ENCODE results near the gene GASK1A.

The GASK1A gene

GRCh38 chr3:43011638-43012037, 32.5 kb downstream of the GASK1A start:
- Histone ChIP-seq H3K36me3 (ENCODE audit: control insufficient read depth in 1 of 2, insufficient read depth in 2 of 2, low read length in 2 of 2) (no peaks in the 10 kb centered on the region), H3K27me3 (ENCODE audit: control insufficient read depth in 1 of 2, insufficient read depth in 2 of 2, low read length in 2 of 2) (peaks cover 0 to 3% of the 10 kb centered on the region in 2 donors), H3K27ac (ENCODE audit: low read depth, low read length) (no peak overlapping the region), H3K4me3 (ENCODE audit: low read depth in 1 of 2, low read length in 2 of 2) (no peak overlapping the region), H3K4me1 (ENCODE audit: control insufficient read depth in 1 of 2, insufficient read depth in 2 of 2, low read length in 2 of 2) (no peaks in the 10 kb centered on the region), H3K9ac (ENCODE audit: low read depth in 1 of 2, low read length in 2 of 2) (no peak overlapping the region), H3K9me3 (ENCODE audit: control insufficient read depth in 1 of 2, low read length in 2 of 2) (peaks cover 14 to 29% of the 10 kb centered on the region in 2 donors)

GRCh38 chr3:43012174-43012573, 33.1 kb downstream of the GASK1A start:
- Histone ChIP-seq H3K27ac (ENCODE audit: low read depth, low read length) (no peak overlapping the region), H3K4me3 (ENCODE audit: low read depth in 1 of 2, low read length in 2 of 2) (no peak overlapping the region), H3K9ac (ENCODE audit: low read depth in 1 of 2, low read length in 2 of 2) (no peak overlapping the region), H3K4me1 (ENCODE audit: control insufficient read depth in 1 of 2, insufficient read depth in 2 of 2, low read length in 2 of 2) (no peaks in the 10 kb centered on the region), H3K36me3 (ENCODE audit: control insufficient read depth in 1 of 2, insufficient read depth in 2 of 2, low read length in 2 of 2) (no peaks in the 10 kb centered on the region), H3K9me3 (ENCODE audit: control insufficient read depth in 1 of 2, low read length in 2 of 2) (peaks cover 14 to 29% of the 10 kb centered on the region in 2 donors), H3K27me3 (ENCODE audit: control insufficient read depth in 1 of 2, insufficient read depth in 2 of 2, low read length in 2 of 2) (peaks cover 0 to 3% of the 10 kb centered on the region in 2 donors)

GRCh38 chr3:43013256-43013655, 34.1 kb downstream of the GASK1A start:
- H3K9me3 ChIP-seq (ENCODE audit: control insufficient read depth in 1 of 2, low read length in 2 of 2), result peaks cover 14 to 29% of the 10 kb centered on the region in 2 donors

GRCh38 chr3:43013743-43014155, 34.6 kb downstream of the GASK1A start:
- peaks cover 0 to 3% of the 10 kb centered on the region in 2 donors for H3K27me3 ChIP-seq (ENCODE audit: control insufficient read depth in 1 of 2, insufficient read depth in 2 of 2, low read length in 2 of 2)
- no peak overlapping the region for H3K9ac ChIP-seq (ENCODE audit: low read depth in 1 of 2, low read length in 2 of 2)
- no peaks in the 10 kb centered on the region for H3K36me3 ChIP-seq (ENCODE audit: control insufficient read depth in 1 of 2, insufficient read depth in 2 of 2, low read length in 2 of 2)
- peaks cover 0 to 2% of the 10 kb centered on the region in 2 donors for H3K4me1 ChIP-seq (ENCODE audit: control insufficient read depth in 1 of 2, insufficient read depth in 2 of 2, low read length in 2 of 2)
- H3K4me3 ChIP-seq (ENCODE audit: low read depth in 1 of 2, low read length in 2 of 2), result no peak overlapping the region
- H3K27ac ChIP-seq (ENCODE audit: low read depth, low read length), result no peak overlapping the region
- peaks cover 14 to 29% of the 10 kb centered on the region in 2 donors for H3K9me3 ChIP-seq (ENCODE audit: control insufficient read depth in 1 of 2, low read length in 2 of 2)

More at GRCh38 chr3:43013256-43013655, 34.1 kb downstream of the GASK1A start:
- H3K4me3 ChIP-seq (ENCODE audit: low read depth in 1 of 2, low read length in 2 of 2), result no peak overlapping the region
- no peak overlapping the region for H3K27ac ChIP-seq (ENCODE audit: low read depth, low read length)
- no peaks in the 10 kb centered on the region for H3K4me1 ChIP-seq (ENCODE audit: control insufficient read depth in 1 of 2, insufficient read depth in 2 of 2, low read length in 2 of 2)
- H3K9ac ChIP-seq (ENCODE audit: low read depth in 1 of 2, low read length in 2 of 2), result no peak overlapping the region
- no peaks in the 10 kb centered on the region for H3K36me3 ChIP-seq (ENCODE audit: control insufficient read depth in 1 of 2, insufficient read depth in 2 of 2, low read length in 2 of 2)
- H3K27me3 ChIP-seq (ENCODE audit: control insufficient read depth in 1 of 2, insufficient read depth in 2 of 2, low read length in 2 of 2), result peaks cover 0 to 3% of the 10 kb centered on the region in 2 donors

GRCh38 chr3:43014241-43014640, 35.1 kb downstream of the GASK1A start:
- H3K36me3 ChIP-seq (ENCODE audit: control insufficient read depth in 1 of 2, insufficient read depth in 2 of 2, low read length in 2 of 2), result no peaks in the 10 kb centered on the region
- H3K9ac ChIP-seq (ENCODE audit: low read depth in 1 of 2, low read length in 2 of 2), result no peak overlapping the region
- peaks cover 0 to 5% of the 10 kb centered on the region in 2 donors for H3K4me1 ChIP-seq (ENCODE audit: control insufficient read depth in 1 of 2, insufficient read depth in 2 of 2, low read length in 2 of 2)
- peaks cover 14 to 29% of the 10 kb centered on the region in 2 donors for H3K9me3 ChIP-seq (ENCODE audit: control insufficient read depth in 1 of 2, low read length in 2 of 2)
- no peak overlapping the region for H3K4me3 ChIP-seq (ENCODE audit: low read depth in 1 of 2, low read length in 2 of 2)
- peaks cover 0 to 3% of the 10 kb centered on the region in 2 donors for H3K27me3 ChIP-seq (ENCODE audit: control insufficient read depth in 1 of 2, insufficient read depth in 2 of 2, low read length in 2 of 2)
- no peak overlapping the region for H3K27ac ChIP-seq (ENCODE audit: low read depth, low read length)

- Histone ChIP-seq H3K27me3 (ENCODE audit: control insufficient read depth in 1 of 2, insufficient read depth in 2 of 2, low read length in 2 of 2) (peaks cover 0 to 3% of the 10 kb centered on the region in 2 donors), H3K9me3 (ENCODE audit: control insufficient read depth in 1 of 2, low read length in 2 of 2) (peaks cover 14 to 29% of the 10 kb centered on the region in 2 donors), H3K9ac (ENCODE audit: low read depth in 1 of 2, low read length in 2 of 2) (no peak overlapping the region), H3K36me3 (ENCODE audit: control insufficient read depth in 1 of 2, insufficient read depth in 2 of 2, low read length in 2 of 2) (no peaks in the 10 kb centered on the region), H3K4me3 (ENCODE audit: low read depth in 1 of 2, low read length in 2 of 2) (no peak overlapping the region), H3K4me1 (ENCODE audit: control insufficient read depth in 1 of 2, insufficient read depth in 2 of 2, low read length in 2 of 2) (peaks cover 0 to 5% of the 10 kb centered on the region in 2 donors), H3K27ac (ENCODE audit: low read depth, low read length) (no peak overlapping the region)
Observed at GRCh38 chr3:43014956-43015355, 35.8 kb downstream of the GASK1A start.

GRCh38 chr3:43015572-43015971, 36.5 kb downstream of the GASK1A start:
- Histone ChIP-seq H3K9ac (ENCODE audit: low read depth in 1 of 2, low read length in 2 of 2) (no peak overlapping the region), H3K4me1 (ENCODE audit: control insufficient read depth in 1 of 2, insufficient read depth in 2 of 2, low read length in 2 of 2) (peaks cover 0 to 5% of the 10 kb centered on the region in 2 donors), H3K4me3 (ENCODE audit: low read depth in 1 of 2, low read length in 2 of 2) (no peak overlapping the region), H3K36me3 (ENCODE audit: control insufficient read depth in 1 of 2, insufficient read depth in 2 of 2, low read length in 2 of 2) (no peaks in the 10 kb centered on the region), H3K9me3 (ENCODE audit: control insufficient read depth in 1 of 2, low read length in 2 of 2) (peaks cover 14 to 29% of the 10 kb centered on the region in 2 donors), H3K27ac (ENCODE audit: low read depth, low read length) (no peak overlapping the region), H3K27me3 (ENCODE audit: control insufficient read depth in 1 of 2, insufficient read depth in 2 of 2, low read length in 2 of 2) (peaks cover 0 to 3% of the 10 kb centered on the region in 2 donors)

- Histone ChIP-seq H3K9me3 (ENCODE audit: control insufficient read depth in 1 of 2, low read length in 2 of 2) (peaks cover 14 to 29% of the 10 kb centered on the region in 2 donors), H3K9ac (ENCODE audit: low read depth in 1 of 2, low read length in 2 of 2) (no peak overlapping the region), H3K4me3 (ENCODE audit: low read depth in 1 of 2, low read length in 2 of 2) (no peak overlapping the region), H3K36me3 (ENCODE audit: control insufficient read depth in 1 of 2, insufficient read depth in 2 of 2, low read length in 2 of 2) (no peaks in the 10 kb centered on the region), H3K27ac (ENCODE audit: low read depth, low read length) (no peak overlapping the region), H3K27me3 (ENCODE audit: control insufficient read depth in 1 of 2, insufficient read depth in 2 of 2, low read length in 2 of 2) (peaks cover 0 to 3% of the 10 kb centered on the region in 2 donors), H3K4me1 (ENCODE audit: control insufficient read depth in 1 of 2, insufficient read depth in 2 of 2, low read length in 2 of 2) (peaks cover 0 to 5% of the 10 kb centered on the region in 2 donors)
Observed at GRCh38 chr3:43015991-43016865, 37.1 kb downstream of the GASK1A start.

- peaks cover 0 to 5% of the 10 kb centered on the region in 2 donors for H3K4me1 ChIP-seq (ENCODE audit: control insufficient read depth in 1 of 2, insufficient read depth in 2 of 2, low read length in 2 of 2)
- no peak overlapping the region for H3K9ac ChIP-seq (ENCODE audit: low read depth in 1 of 2, low read length in 2 of 2)
- no peaks in the 10 kb centered on the region for H3K27me3 ChIP-seq (ENCODE audit: control insufficient read depth in 1 of 2, insufficient read depth in 2 of 2, low read length in 2 of 2)
- no peak overlapping the region for H3K27ac ChIP-seq (ENCODE audit: low read depth, low read length)
- no peak overlapping the region for H3K4me3 ChIP-seq (ENCODE audit: low read depth in 1 of 2, low read length in 2 of 2)
- peaks cover 14 to 29% of the 10 kb centered on the region in 2 donors for H3K9me3 ChIP-seq (ENCODE audit: control insufficient read depth in 1 of 2, low read length in 2 of 2)
- no peaks in the 10 kb centered on the region for H3K36me3 ChIP-seq (ENCODE audit: control insufficient read depth in 1 of 2, insufficient read depth in 2 of 2, low read length in 2 of 2)
Observed at GRCh38 chr3:43017004-43017403, 37.9 kb downstream of the GASK1A start.

GRCh38 chr3:43017593-43018195, 38.6 kb downstream of the GASK1A start:
- Histone ChIP-seq H3K9me3 (ENCODE audit: control insufficient read depth in 1 of 2, low read length in 2 of 2) (peaks cover 14 to 29% of the 10 kb centered on the region in 2 donors), H3K4me3 (ENCODE audit: low read depth in 1 of 2, low read length in 2 of 2) (no peak overlapping the region), H3K36me3 (ENCODE audit: control insufficient read depth in 1 of 2, insufficient read depth in 2 of 2, low read length in 2 of 2) (no peaks in the 10 kb centered on the region), H3K27ac (ENCODE audit: low read depth, low read length) (no peak overlapping the region), H3K27me3 (ENCODE audit: control insufficient read depth in 1 of 2, insufficient read depth in 2 of 2, low read length in 2 of 2) (no peaks in the 10 kb centered on the region), H3K4me1 (ENCODE audit: control insufficient read depth in 1 of 2, insufficient read depth in 2 of 2, low read length in 2 of 2) (peaks cover 0 to 5% of the 10 kb centered on the region in 2 donors), H3K9ac (ENCODE audit: low read depth in 1 of 2, low read length in 2 of 2) (no peak overlapping the region)

Measured in duodenal mucosa (tissue), 2 donors.